ENCODE results near the gene VWA5A.

DNA sequence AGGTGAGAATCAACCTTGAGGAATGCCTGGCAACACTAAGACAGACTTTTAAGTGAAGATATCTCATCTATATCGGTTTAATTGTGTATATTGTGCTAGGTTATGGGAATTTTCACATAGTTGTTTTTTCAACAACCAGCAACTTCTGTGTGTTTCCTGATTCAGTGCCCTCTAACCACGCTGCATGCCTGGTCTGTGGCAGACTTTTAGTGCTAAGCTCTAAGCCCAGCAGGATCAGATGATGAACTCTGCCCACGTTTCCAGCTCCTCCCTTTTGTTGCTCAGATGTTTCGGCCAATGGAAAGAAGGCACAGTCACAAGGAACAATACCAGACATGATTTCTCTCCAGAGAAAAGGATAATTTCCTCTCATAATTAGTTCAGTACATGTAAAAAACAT lies 1.4 kb upstream of the VWA5A start:
- no peak for TF ChIP-seq POLR2A (IDR thresholded peaks at IDR 0.05)
- TF ChIP-seq, protein P1, sequence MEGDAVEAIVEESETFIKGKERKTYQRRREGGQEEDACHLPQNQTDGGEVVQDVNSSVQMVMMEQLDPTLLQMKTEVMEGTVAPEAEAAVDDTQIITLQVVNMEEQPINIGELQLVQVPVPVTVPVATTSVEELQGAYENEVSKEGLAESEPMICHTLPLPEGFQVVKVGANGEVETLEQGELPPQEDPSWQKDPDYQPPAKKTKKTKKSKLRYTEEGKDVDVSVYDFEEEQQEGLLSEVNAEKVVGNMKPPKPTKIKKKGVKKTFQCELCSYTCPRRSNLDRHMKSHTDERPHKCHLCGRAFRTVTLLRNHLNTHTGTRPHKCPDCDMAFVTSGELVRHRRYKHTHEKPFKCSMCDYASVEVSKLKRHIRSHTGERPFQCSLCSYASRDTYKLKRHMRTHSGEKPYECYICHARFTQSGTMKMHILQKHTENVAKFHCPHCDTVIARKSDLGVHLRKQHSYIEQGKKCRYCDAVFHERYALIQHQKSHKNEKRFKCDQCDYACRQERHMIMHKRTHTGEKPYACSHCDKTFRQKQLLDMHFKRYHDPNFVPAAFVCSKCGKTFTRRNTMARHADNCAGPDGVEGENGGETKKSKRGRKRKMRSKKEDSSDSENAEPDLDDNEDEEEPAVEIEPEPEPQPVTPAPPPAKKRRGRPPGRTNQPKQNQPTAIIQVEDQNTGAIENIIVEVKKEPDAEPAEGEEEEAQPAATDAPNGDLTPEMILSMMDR (IDR thresholded peaks at IDR 0.05), result no peak

All from adrenal gland (tissue), 5 donors.